AG09309 (cell line): ENCODE data around the gene FAF2.

Experiments used
- DNase-seq: peaks from one replicate; pipeline ENCODE4 v3.0.0-alpha.2; 2010; ENCODE audit warnings: low read depth
- H3K4me3 ChIP-seq: 2 replicates; pipeline ENCODE4 v1.5.1; 2011; ENCODE audit warnings: mild to moderate bottlenecking, low read depth, low read length, moderate library complexity; ENCODE audit not compliant: control insufficient read depth
- TF ChIP-seq, protein P1 (sequence below): IDR thresholded peaks from 2 replicates; pipeline ENCODE4 v1.5.1; 2011; ENCODE audit warnings: mild to moderate bottlenecking, low read depth, low read length, inconsistent platforms; ENCODE audit not compliant: insufficient read depth, control insufficient read depth; ENCODE audit errors: missing control alignments

FAF2 gene

DNA sequence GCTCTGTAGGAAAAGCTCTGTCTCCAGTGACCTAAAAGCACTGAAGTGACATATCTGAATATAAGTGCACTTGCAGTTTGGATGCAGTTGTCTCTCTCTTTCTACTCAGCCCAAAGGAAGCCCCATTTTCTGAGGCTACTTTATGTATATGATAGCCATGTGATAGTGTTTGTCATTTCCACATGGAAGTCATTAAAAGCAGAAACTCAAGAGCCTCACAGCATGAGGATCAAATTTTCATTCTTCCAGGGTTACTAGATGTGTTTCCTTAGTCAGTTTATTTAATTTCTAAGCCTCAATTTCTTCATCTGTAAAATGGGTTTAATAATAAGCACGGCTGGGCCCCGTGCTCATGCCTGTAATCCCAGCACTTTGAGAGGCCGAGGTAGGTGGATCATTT lies 52.3 kb downstream of the FAF2 start:
- no peak overlapping the region for H3K4me3 ChIP-seq
- DNase-seq: no peak
- TF ChIP-seq, protein P1, sequence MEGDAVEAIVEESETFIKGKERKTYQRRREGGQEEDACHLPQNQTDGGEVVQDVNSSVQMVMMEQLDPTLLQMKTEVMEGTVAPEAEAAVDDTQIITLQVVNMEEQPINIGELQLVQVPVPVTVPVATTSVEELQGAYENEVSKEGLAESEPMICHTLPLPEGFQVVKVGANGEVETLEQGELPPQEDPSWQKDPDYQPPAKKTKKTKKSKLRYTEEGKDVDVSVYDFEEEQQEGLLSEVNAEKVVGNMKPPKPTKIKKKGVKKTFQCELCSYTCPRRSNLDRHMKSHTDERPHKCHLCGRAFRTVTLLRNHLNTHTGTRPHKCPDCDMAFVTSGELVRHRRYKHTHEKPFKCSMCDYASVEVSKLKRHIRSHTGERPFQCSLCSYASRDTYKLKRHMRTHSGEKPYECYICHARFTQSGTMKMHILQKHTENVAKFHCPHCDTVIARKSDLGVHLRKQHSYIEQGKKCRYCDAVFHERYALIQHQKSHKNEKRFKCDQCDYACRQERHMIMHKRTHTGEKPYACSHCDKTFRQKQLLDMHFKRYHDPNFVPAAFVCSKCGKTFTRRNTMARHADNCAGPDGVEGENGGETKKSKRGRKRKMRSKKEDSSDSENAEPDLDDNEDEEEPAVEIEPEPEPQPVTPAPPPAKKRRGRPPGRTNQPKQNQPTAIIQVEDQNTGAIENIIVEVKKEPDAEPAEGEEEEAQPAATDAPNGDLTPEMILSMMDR: no peak

DNA sequence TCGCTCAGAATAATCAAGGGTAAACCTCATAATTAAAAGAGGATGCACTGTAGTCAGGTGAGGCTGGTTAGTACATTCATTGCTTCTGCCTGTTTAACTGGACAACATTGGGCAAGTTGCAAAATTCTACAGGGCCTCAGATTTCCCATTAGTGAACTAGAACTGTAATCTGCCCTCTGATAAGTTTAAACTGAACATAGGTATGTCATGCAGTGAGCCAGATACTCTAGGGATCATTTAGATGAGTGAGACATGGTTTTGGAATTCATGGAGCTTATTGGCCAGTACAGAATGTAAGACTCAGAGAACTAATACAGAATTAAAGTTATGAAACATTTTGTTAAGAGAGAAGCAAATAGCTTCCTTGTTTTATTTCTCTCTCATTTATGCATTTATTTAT lies 53.1 kb downstream of the FAF2 start:
- DNase-seq: peak; percentile 61
- H3K4me3 ChIP-seq: no peak overlapping the region
- TF ChIP-seq, protein P1: no peak

DNA sequence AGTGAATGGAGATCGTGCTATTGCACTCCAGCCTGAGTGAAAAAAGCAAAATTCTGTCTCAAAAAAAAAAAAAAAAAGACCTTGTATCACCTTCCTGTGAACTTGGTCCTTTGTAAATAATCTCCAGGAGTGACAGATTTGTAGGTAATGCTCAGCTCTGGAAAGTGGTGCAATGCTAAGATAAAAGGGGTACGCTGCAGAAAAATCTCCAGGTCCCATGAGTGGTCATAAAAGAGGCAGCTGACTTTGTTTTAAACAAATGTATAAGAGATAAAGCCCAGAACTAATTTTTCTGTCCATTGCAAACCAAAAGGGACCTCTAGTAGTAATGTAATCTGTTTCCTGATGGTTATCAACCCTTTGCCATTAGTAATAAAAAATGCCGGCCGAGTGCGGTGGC lies 55.3 kb downstream of the FAF2 start:
- TF ChIP-seq, protein P1: no peak

DNA sequence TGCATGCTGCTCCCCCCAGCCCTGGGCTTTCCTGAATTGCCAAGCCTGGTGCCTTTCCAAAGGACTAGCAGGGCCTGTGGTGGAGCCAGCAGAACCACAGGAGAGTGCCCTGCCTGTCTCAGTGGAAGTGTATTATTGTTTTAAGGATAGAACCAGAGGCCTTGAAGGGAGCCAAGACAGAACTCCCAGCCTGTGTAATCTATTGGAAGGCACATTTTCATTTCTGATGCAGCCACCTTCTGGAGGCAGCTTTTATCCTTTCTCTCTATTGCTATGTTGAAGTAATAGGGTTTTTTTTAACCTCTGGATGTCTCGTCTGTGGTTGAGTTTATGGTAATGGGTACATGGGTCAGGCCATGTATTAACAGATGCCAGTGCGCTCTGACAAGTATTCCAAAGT lies 59.7 kb downstream of the FAF2 start:
- TF ChIP-seq, protein P1: no peak
- DNase-seq: no peak
- no peak overlapping the region for H3K4me3 ChIP-seq

More for the DNA sequence above, 55.3 kb downstream of the FAF2 start:
- no peak for DNase-seq
- H3K4me3 ChIP-seq: no peak overlapping the region

DNA sequence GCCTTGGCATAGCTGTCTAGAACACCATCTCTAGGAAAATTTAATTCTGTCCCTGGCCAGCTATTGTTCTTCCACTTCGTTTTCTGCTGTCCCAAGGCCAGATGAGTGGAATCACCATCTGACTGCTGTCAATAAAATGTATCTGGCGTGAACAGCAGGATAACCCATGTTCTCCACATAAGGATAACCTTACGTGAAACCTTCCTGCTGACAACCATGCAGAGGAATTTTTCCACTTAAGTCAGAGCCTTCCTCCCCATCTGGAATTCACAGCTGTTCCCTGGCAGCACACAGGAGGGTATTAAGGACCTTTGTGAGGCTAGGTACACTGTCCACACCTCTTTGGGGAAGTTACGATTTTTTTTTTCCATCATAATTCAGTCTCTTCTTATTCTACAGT lies 60.4 kb downstream of the FAF2 start:
- DNase-seq: no peak
- H3K4me3 ChIP-seq: no peak overlapping the region
- TF ChIP-seq, protein P1: no peak

DNA sequence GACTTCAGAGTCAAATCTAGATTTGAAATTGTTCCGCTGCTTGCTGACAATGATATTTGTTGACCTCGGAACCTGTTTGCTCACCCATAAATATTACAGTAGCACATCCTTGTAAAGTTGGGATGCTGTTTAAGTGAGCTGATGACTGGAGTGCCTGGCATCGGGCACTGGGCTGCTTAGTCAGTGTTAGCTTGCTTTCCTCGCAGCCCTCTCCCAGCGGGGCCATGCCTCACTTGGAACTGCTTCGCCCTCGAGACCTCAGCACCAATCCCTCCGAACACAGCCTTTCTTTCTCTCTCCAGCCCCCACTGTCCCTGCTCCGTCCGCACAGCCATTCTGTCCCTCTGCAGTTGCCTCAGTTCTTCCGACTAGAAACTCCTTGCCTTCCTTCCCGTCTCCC lies 65.6 kb downstream of the FAF2 start:
- H3K4me3 ChIP-seq: no peak overlapping the region
- no peak for DNase-seq
- TF ChIP-seq, protein P1: no peak
